GM12878 (cell line): ENCODE results near the gene LCP1. TPM values are rescaled to one million over a fixed set of nuclear protein-coding genes. Genes with fewer than 3 reads are reported as not detected.

ENCODE experiments used
- ATAC-seq: fragments of 200-7000 bp; cut with Tn5 transposase; 3 replicates; pipeline ENCODE4 v1.9.1; 2020; ENCODE audit warnings: mild to moderate bottlenecking, moderate library complexity
- BruUV-seq: library from RNA; stranded (reverse); fragments of 400-500 nt; replicated peaks from 2 replicates; lab custom pipeline; 2021; lab: Mats Ljungman, UMichigan
- CTCF ChIA-PET: fragments of 300-600 bp; sonication (Branson Sonifier 250); formaldehyde crosslinking; extraction: SDS; loops from one replicate; lab custom pipeline; 2021; ENCODE audit warnings: inconsistent platforms; lab: Yijun Ruan, JAX
- POLR2A ChIA-PET: fragments of 350-600 bp; formaldehyde crosslinking; extraction: SDS; loops from one replicate; lab custom pipeline; 2021; ENCODE audit warnings: inconsistent platforms; lab: Charles Lee
- RAD21 ChIA-PET: fragments of 300-600 bp; sonication (Branson Sonifier 250); formaldehyde crosslinking; loops from one replicate; lab custom pipeline; 2023; ENCODE audit warnings: antibody characterized with exemption; ENCODE audit not compliant: unreplicated experiment; lab: Charles Lee
- SMC1A ChIA-PET: fragments of 300-600 bp; sonication (Branson Sonifier 250); formaldehyde crosslinking; loops from one replicate; lab custom pipeline; 2023; ENCODE audit not compliant: unreplicated experiment, uncharacterized antibody; lab: Charles Lee
- DNase-seq: peaks from one replicate; pipeline ENCODE4 v3.0.0-alpha.2; 2011; ENCODE audit warnings: low read depth, low spot score
- FAIRE-seq: peaks from 3 replicates; lab custom pipeline; 2011; peaks lifted over from hg19 to GRCh38; lab: Jason Lieb, UNC
- H2AFZ ChIP-seq: 2 replicates; pipeline ENCODE4 v1.6.0; 2011; ENCODE audit warnings: low read depth, low read length, control low read depth; ENCODE audit not compliant: control insufficient read depth
- H3K27ac ChIP-seq: 2 replicates; pipeline ENCODE4 v1.5.1; 2011; ENCODE audit warnings: control low read depth; ENCODE audit not compliant: control insufficient read depth, insufficient read depth
- H3K27me3 ChIP-seq, 2 experiments: replicated peaks in 1 of 2; 2 replicates each; pipeline versions ENCODE4 v1.6.0 to v1.6.1; 2011; ENCODE audit warnings: low read length in 1 of 2; ENCODE audit not compliant: control insufficient read depth in 2 of 2, insufficient read depth in 2 of 2
- H3K36me3 ChIP-seq, 2 experiments: 2 replicates each; pipeline ENCODE4 v1.5.1; 2011; ENCODE audit warnings: low read length in 1 of 2; ENCODE audit not compliant: control insufficient read depth in 2 of 2, insufficient read depth in 2 of 2
- H3K4me1 ChIP-seq: 2 replicates; pipeline ENCODE4 v1.6.1; 2011; ENCODE audit warnings: mild to moderate bottlenecking, low read length, moderate library complexity, mixed read lengths; ENCODE audit not compliant: control insufficient read depth, insufficient read depth
- H3K4me2 ChIP-seq: 2 replicates; pipeline ENCODE4 v1.6.0; 2011; ENCODE audit warnings: control low read depth; ENCODE audit not compliant: control insufficient read depth, insufficient read depth
- H3K4me3 ChIP-seq: fragments of 200-600 bp; sonication (generic); 2 replicates; pipeline ENCODE4 v1.5.1; 2016
- H3K79me2 ChIP-seq: 2 replicates; pipeline ENCODE4 v1.6.0; 2011; ENCODE audit warnings: low read length; ENCODE audit not compliant: control insufficient read depth, insufficient read depth
- H3K9ac ChIP-seq: 2 replicates; pipeline ENCODE4 v1.8.0; 2011; ENCODE audit warnings: low read length, control low read depth, mixed read lengths; ENCODE audit not compliant: control insufficient read depth, insufficient read depth
- H3K9me3 ChIP-seq: replicated peaks from 3 replicates; pipeline ENCODE4 v1.5.1; 2011; ENCODE audit warnings: mild to moderate bottlenecking, low read length; ENCODE audit not compliant: control insufficient read depth, insufficient read depth
- H4K20me1 ChIP-seq: 2 replicates; pipeline ENCODE4 v1.6.0; 2011; ENCODE audit not compliant: control insufficient read depth, insufficient read depth
- CEBPB ChIP-seq, 2 experiments: fragments of 150-350 bp in 1 of 2; IDR thresholded peaks; 2 replicates each; pipeline ENCODE4 v1.6.1; 2012 to 2014; ENCODE audit warnings: low read depth in 2 of 2, low read length in 2 of 2, borderline replicate concordance in 1 of 2, inconsistent platforms in 1 of 2
- PKNOX1 ChIP-seq: fragments of 450-650 bp; IDR thresholded peaks from 2 replicates; pipeline ENCODE4 v1.6.1; 2016; ENCODE audit warnings: mild to moderate bottlenecking
- POLR2AphosphoS5 ChIP-seq: IDR thresholded peaks from 2 replicates; pipeline ENCODE4 v1.6.1; 2011; ENCODE audit warnings: mild to moderate bottlenecking, low read length, inconsistent platforms
- WGBS: methylation state at CpG from one replicate; pipeline ENCODE4 v1.1.6; 2016; ENCODE audit warnings: low lambda C conversion rate; ENCODE audit not compliant: insufficient replicate concordance, insufficient coverage; ENCODE audit errors: missing lambda C conversion rate; 5-methylcytosine and 5-hydroxymethylcytosine counted together
- in situ Hi-C: fragments of 300-500 bp; cut with MboI; formaldehyde crosslinking; loops from 9 replicates; pipeline ENCODE4 v1.14.3; 2018; ENCODE audit warnings: mixed read lengths
- intact Hi-C: fragments of 100-400 bp; cut with micrococcal nuclease; formaldehyde crosslinking; loops from one replicate; pipeline ENCODE4 v1.14.2; 2022; ENCODE audit not compliant: unreplicated experiment
- polyA plus RNA-seq, 11 experiments: library from polyadenylated mRNA; depleted of rRNA in 4 of 11; unstranded in 6 of 11; stranded (reverse) in 5 of 11; fragments of >200 nt; fragmentation: Nextera tagmentation in 4 of 11; fragmentation: Illumina TruSeq in 1 of 11; extraction: Ambion mirVana in 4 of 11; extraction: Trizol in 1 of 11; gene quantifications; 1 replicate in 1 of 11; 2 replicates in 10 of 11; pipeline versions ENCODE4 v1.2.1 to v1.2.3, GENCODE V29; 2011 to 2016; ENCODE audit warnings: inconsistent platforms in 2 of 11, missing spikeins in 2 of 11, low read depth in 1 of 11
- total RNA-seq, 4 experiments: library from RNA; depleted of rRNA in 3 of 4; stranded (reverse); fragments of >200 nt in 3 of 4; fragmentation: Illumina TruSeq in 1 of 4; extraction: Trizol in 1 of 4; gene quantifications; 2 replicates each; pipeline versions ENCODE4 v1.2.1 to v1.2.3, GENCODE V29; 2013 to 2021

LCP1 gene
- total and polyA plus RNA-seq, 10 of the 15 experiments (the other 5 are each of a cell fraction or from before 2014, with no cell fraction given), result 775 to 2,201 (median 1,556) TPM

- Histone ChIP-seq H3K27me3 (no peaks in the 10 kb centered on the region), H3K9me3 (no peaks in the 10 kb centered on the region), H3K36me3 (peaks cover 27 to 61% of the 10 kb centered on the region in 2 experiments), H2AFZ (no peak overlapping the region), H3K4me1 (no peaks in the 10 kb centered on the region), H3K9ac (no peak overlapping the region), H4K20me1 (no peaks in the 10 kb centered on the region), H3K27ac (no peak overlapping the region), H3K4me3 (no peak overlapping the region), H3K79me2 (peaks cover 30% of the 10 kb centered on the region), H3K4me2 (no peak overlapping the region)
- ChIA-PET RAD21 (no interaction called here), POLR2A (no interaction called here), SMC1A (interaction anchor here (0.7 to 4.0 kb wide), 2 partner anchors 8 to 11 kb away, joined by 3 to 20 read pairs; no protein-coding TSS in a partner anchor), CTCF (interaction anchor here (0.9 to 1.1 kb wide), 2 partner anchors 9 to 34 kb away, joined by 3 read pairs; no protein-coding TSS in a partner anchor)
- TF ChIP-seq POLR2AphosphoS5, result peak; percentile 45; the same call in 1 of the 2 replicates
- no peak for TF ChIP-seq CEBPB (IDR thresholded peaks at IDR 0.05; ENCODE audit: borderline replicate concordance in 1 of 2, low read depth in 2 of 2, low read length in 2 of 2)
- intact Hi-C loops, result no loop called here
- ATAC-seq, result no peak
- in situ Hi-C loops, result no loop called here
- BruUV-seq, result no TSS peak
- 59% methylated on average over 6 of the region's 6 CpGs for WGBS
- no peak for DNase-seq
- no peak for FAIRE-seq
These were observed 29.2 kb downstream of the LCP1 start for GRCh38 chr13:46152627-46153328.

- in situ Hi-C loops (no loop called here), intact Hi-C loops (no loop called here)
- Histone ChIP-seq H3K4me2 (no peak overlapping the region), H3K4me3 (no peak overlapping the region), H3K27me3 (no peaks in the 10 kb centered on the region), H4K20me1 (no peaks in the 10 kb centered on the region), H3K4me1 (no peaks in the 10 kb centered on the region), H3K36me3 (peaks cover 29 to 57% of the 10 kb centered on the region in 2 experiments), H2AFZ (no peak overlapping the region), H3K27ac (no peak overlapping the region; the same call in 1 of the 2 replicates), H3K9ac (no peak overlapping the region), H3K79me2 (peaks cover 16% of the 10 kb centered on the region), H3K9me3 (no peaks in the 10 kb centered on the region)
- SMC1A ChIA-PET, result interaction anchor here (0.7 to 4.0 kb wide), 5 partner anchors 9 to 120 kb away, joined by 3 to 34 read pairs (median 7); no protein-coding TSS in a partner anchor
- POLR2A ChIA-PET, result interaction anchor here (1.0 to 2.5 kb wide), 3 partner anchors 10 to 24 kb away, joined by 3 to 6 read pairs (median 4); no protein-coding TSS in a partner anchor
- FAIRE-seq, result no peak
- TSS peak; percentile 24 for BruUV-seq
- DNase-seq, result no peak
- RAD21 ChIA-PET, result no interaction called here
- ATAC-seq, result no peak; the same call in 2 of the 3 replicates
- TF ChIP-seq PKNOX1, result no peak
- TF ChIP-seq POLR2AphosphoS5, result peak; percentile 59; the same call in 1 of the 2 replicates
- CTCF ChIA-PET, result interaction anchor here (0.9 to 4.4 kb wide), 5 partner anchors 9 to 138 kb away, joined by 3 to 30 read pairs (median 4); no protein-coding TSS in a partner anchor
- 100% methylated on average over 1 of the region's 1 CpG for WGBS
These were observed 31.8 kb downstream of the LCP1 start for GRCh38 chr13:46150134-46150693.
